Neural cell (in vitro differentiated cells): Measurements from ENCODE around the gene MUSK. TPM values are rescaled to one million over a fixed set of nuclear protein-coding genes. Genes with fewer than 3 reads are reported as not detected.

ENCODE experiments used
- H2AFZ ChIP-seq: fragments of 200-600, 300-800 bp; sonication (generic), shearing (Covaris generic); 2 replicates; pipeline ENCODE4 v1.6.0; 2014; ENCODE audit warnings: low read depth, mild to moderate bottlenecking, antibody characterized with exemption, low read length, moderate library complexity
- H3F3A ChIP-seq: fragments of 200-600 bp; shearing (Covaris generic); 2 replicates; pipeline ENCODE4 v1.6.1; 2016; ENCODE audit warnings: mild to moderate bottlenecking, moderate library complexity, mixed read lengths, antibody characterized with exemption, low read length; ENCODE audit not compliant: insufficient read depth, poor library complexity, severe bottlenecking
- H3K27ac ChIP-seq: fragments of 200-600, 300-800 bp; sonication (generic), shearing (Covaris generic); 2 replicates; pipeline ENCODE4 v1.5.1; 2014; ENCODE audit warnings: mild to moderate bottlenecking, low read length, moderate library complexity
- H3K27me3 ChIP-seq: fragments of 300-800, 200-600 bp; sonication (generic), shearing (Covaris generic); 2 replicates; pipeline ENCODE4 v1.6.0; 2014; ENCODE audit warnings: mild to moderate bottlenecking, low read depth, low read length, moderate library complexity; ENCODE audit not compliant: insufficient read depth
- H3K36me3 ChIP-seq: fragments of 300-800, 200-600 bp; sonication (generic), shearing (Covaris generic); 2 replicates; pipeline ENCODE4 v1.5.1; 2014; ENCODE audit warnings: mild to moderate bottlenecking, antibody characterized with exemption, low read length, moderate library complexity; ENCODE audit not compliant: insufficient read depth
- H3K4me2 ChIP-seq: fragments of 300-800, 200-600 bp; sonication (generic), shearing (Covaris generic); 2 replicates; pipeline ENCODE4 v1.6.0; 2014; ENCODE audit warnings: mild to moderate bottlenecking, low read length
- H3K4me3 ChIP-seq: fragments of 300-800, 200-600 bp; sonication (generic), shearing (Covaris generic); 2 replicates; pipeline ENCODE4 v1.5.1; 2014; ENCODE audit warnings: mild to moderate bottlenecking, low read length, moderate library complexity
- H3K79me2 ChIP-seq: fragments of 200-600 bp; shearing (Covaris generic); replicated peaks from 2 replicates; pipeline ENCODE4 v1.6.0; 2014; ENCODE audit warnings: mild to moderate bottlenecking, low read length, moderate library complexity; ENCODE audit not compliant: insufficient read depth
- H3K9ac ChIP-seq: fragments of 300-800, 200-600 bp; sonication (generic), shearing (Covaris generic); 2 replicates; pipeline ENCODE4 v1.6.1; 2016; ENCODE audit warnings: mild to moderate bottlenecking, low read length, mixed read lengths
- H3K9me2 ChIP-seq: fragments of 200-600 bp; shearing (Covaris generic); 2 replicates; pipeline ENCODE4 v1.6.1; 2016; ENCODE audit warnings: mild to moderate bottlenecking, low read length, mixed read lengths; ENCODE audit not compliant: insufficient read depth
- H3K9me3 ChIP-seq: fragments of 200-600, 300-800 bp; sonication (generic), shearing (Covaris generic); 2 replicates; pipeline ENCODE4 v1.6.1; 2016; ENCODE audit warnings: mild to moderate bottlenecking, mixed run types, low read length, moderate library complexity, mixed read lengths
- H4K20me1 ChIP-seq: fragments of 200-600 bp; shearing (Covaris generic); 2 replicates; pipeline ENCODE4 v1.6.1; 2016; ENCODE audit warnings: mild to moderate bottlenecking, mixed run types; ENCODE audit not compliant: insufficient read depth
- EP300 ChIP-seq: fragments of 450-650 bp; conservative IDR thresholded peaks from 2 replicates; pipeline ENCODE4 v1.6.1; 2014; ENCODE audit warnings: antibody characterized with exemption, mild to moderate bottlenecking, moderate library complexity; ENCODE audit not compliant: poor library complexity, severe bottlenecking
- EZH2 ChIP-seq: fragments of 200-600, 300-800 bp; shearing (Covaris generic), sonication (generic); IDR thresholded peaks from 2 replicates; pipeline ENCODE4 v1.6.1; 2014; ENCODE audit warnings: antibody characterized with exemption, low read length, borderline replicate concordance, mild to moderate bottlenecking; ENCODE audit not compliant: insufficient read depth, poor library complexity, severe bottlenecking
- MXI1 ChIP-seq: fragments of 450-650 bp; conservative IDR thresholded peaks from 2 replicates; pipeline ENCODE4 v1.6.1; 2014; ENCODE audit warnings: antibody characterized with exemption, mild to moderate bottlenecking; ENCODE audit not compliant: poor library complexity, severe bottlenecking
- POLR2AphosphoS5 ChIP-seq: IDR thresholded peaks from 2 replicates; pipeline ENCODE4 v1.6.1; 2012
- RAD21 ChIP-seq: fragments of 450-650 bp; conservative IDR thresholded peaks from 2 replicates; pipeline ENCODE4 v1.6.1; 2014; ENCODE audit warnings: antibody characterized with exemption, mild to moderate bottlenecking, moderate library complexity
- SMC3 ChIP-seq: fragments of 450-650 bp; conservative IDR thresholded peaks from 2 replicates; pipeline ENCODE4 v1.6.1; 2014; ENCODE audit warnings: antibody characterized with exemption, mild to moderate bottlenecking, moderate library complexity; ENCODE audit not compliant: poor library complexity
- TAF1 ChIP-seq: IDR thresholded peaks from 2 replicates; pipeline ENCODE4 v1.6.1; 2012; ENCODE audit warnings: low read depth
- polyA plus RNA-seq: library from polyadenylated mRNA; depleted of rRNA; stranded (reverse); fragments of >200 nt; gene quantifications from 2 replicates; pipeline ENCODE4 v1.2.3, GENCODE V29; 2014
- TF ChIP-seq, protein P1 (sequence below): fragments of 450-650 bp; IDR thresholded peaks from 2 replicates; pipeline ENCODE4 v1.5.1; 2014; ENCODE audit warnings: antibody characterized with exemption, mild to moderate bottlenecking, moderate library complexity; ENCODE audit not compliant: poor library complexity, severe bottlenecking
- TF ChIP-seq, protein P2 (sequence below): IDR thresholded peaks from 2 replicates; pipeline ENCODE4 v1.6.1; 2012; ENCODE audit warnings: borderline replicate concordance

MUSK gene
- polyA plus RNA-seq, 1 donor from 2014 or later, result not detected

DNA sequence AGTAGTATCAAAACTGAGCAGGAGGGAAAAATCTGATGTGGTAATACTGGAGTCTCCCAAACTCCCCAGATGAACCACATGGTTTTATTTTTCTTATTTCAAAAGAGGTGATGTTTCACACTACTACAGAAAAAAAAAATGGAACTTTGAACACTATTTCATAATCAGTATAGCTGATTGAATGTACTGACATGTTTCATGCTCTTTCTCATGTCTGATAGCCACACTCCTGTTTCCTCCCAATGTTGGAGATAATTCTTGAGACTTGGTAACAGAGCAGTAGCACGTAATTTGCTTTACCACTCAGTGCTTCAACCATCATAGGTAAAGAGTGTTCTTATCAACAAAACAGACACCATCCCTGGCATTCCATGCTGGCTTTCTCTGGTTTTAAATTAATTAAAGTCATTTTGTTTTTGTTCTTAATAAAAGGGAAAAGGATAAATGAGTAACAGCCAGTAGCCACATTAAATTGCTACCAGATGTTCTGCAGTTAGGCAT is 85.2 kb downstream of the MUSK start:
- no peaks in the 10 kb centered on the region for H3K79me2 ChIP-seq
- TF ChIP-seq, protein P1, sequence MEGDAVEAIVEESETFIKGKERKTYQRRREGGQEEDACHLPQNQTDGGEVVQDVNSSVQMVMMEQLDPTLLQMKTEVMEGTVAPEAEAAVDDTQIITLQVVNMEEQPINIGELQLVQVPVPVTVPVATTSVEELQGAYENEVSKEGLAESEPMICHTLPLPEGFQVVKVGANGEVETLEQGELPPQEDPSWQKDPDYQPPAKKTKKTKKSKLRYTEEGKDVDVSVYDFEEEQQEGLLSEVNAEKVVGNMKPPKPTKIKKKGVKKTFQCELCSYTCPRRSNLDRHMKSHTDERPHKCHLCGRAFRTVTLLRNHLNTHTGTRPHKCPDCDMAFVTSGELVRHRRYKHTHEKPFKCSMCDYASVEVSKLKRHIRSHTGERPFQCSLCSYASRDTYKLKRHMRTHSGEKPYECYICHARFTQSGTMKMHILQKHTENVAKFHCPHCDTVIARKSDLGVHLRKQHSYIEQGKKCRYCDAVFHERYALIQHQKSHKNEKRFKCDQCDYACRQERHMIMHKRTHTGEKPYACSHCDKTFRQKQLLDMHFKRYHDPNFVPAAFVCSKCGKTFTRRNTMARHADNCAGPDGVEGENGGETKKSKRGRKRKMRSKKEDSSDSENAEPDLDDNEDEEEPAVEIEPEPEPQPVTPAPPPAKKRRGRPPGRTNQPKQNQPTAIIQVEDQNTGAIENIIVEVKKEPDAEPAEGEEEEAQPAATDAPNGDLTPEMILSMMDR, result no peak
- no peak for TF ChIP-seq RAD21
- no peak for TF ChIP-seq POLR2AphosphoS5
- TF ChIP-seq EZH2, result no peak
- TF ChIP-seq SMC3, result no peak
- TF ChIP-seq TAF1, result no peak
- TF ChIP-seq EP300, result no peak
- no peak for TF ChIP-seq MXI1
- TF ChIP-seq, protein P2, sequence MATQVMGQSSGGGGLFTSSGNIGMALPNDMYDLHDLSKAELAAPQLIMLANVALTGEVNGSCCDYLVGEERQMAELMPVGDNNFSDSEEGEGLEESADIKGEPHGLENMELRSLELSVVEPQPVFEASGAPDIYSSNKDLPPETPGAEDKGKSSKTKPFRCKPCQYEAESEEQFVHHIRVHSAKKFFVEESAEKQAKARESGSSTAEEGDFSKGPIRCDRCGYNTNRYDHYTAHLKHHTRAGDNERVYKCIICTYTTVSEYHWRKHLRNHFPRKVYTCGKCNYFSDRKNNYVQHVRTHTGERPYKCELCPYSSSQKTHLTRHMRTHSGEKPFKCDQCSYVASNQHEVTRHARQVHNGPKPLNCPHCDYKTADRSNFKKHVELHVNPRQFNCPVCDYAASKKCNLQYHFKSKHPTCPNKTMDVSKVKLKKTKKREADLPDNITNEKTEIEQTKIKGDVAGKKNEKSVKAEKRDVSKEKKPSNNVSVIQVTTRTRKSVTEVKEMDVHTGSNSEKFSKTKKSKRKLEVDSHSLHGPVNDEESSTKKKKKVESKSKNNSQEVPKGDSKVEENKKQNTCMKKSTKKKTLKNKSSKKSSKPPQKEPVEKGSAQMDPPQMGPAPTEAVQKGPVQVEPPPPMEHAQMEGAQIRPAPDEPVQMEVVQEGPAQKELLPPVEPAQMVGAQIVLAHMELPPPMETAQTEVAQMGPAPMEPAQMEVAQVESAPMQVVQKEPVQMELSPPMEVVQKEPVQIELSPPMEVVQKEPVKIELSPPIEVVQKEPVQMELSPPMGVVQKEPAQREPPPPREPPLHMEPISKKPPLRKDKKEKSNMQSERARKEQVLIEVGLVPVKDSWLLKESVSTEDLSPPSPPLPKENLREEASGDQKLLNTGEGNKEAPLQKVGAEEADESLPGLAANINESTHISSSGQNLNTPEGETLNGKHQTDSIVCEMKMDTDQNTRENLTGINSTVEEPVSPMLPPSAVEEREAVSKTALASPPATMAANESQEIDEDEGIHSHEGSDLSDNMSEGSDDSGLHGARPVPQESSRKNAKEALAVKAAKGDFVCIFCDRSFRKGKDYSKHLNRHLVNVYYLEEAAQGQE, result no peak
- H3F3A ChIP-seq, result no peaks in the 10 kb centered on the region
- H3K4me3 ChIP-seq, result no peak overlapping the region
- H3K9me3 ChIP-seq, result no peaks in the 10 kb centered on the region
- no peak overlapping the region for H3K27ac ChIP-seq
- no peaks in the 10 kb centered on the region for H3K36me3 ChIP-seq
- H3K9me2 ChIP-seq, result no peaks in the 10 kb centered on the region
- H3K27me3 ChIP-seq, result no peaks in the 10 kb centered on the region
- H2AFZ ChIP-seq, result no peak overlapping the region
- H4K20me1 ChIP-seq, result no peaks in the 10 kb centered on the region
- H3K9ac ChIP-seq, result no peak overlapping the region
- H3K4me2 ChIP-seq, result no peak overlapping the region

DNA sequence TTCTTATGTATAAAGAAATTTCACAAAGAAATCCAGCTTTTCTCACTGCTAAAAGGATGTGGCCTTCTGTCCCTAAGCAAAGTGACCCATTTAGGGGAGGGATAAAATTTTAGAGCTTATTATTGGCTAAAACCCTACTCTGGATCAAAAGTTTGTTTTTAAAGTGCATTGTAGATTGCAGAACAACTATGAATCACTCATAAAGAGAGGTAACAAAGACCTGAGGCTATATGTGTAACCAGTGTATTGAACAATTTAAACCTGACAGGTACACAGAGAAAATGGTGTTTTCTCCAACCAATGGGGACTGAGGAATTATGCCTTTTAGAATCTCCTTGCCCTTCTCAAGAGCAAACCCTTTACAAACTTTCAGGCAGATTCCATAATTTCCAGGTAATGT is 86.6 kb downstream of the MUSK start:
- H3K4me2 ChIP-seq, result no peak overlapping the region
- no peak overlapping the region for H3K27ac ChIP-seq
- H3K79me2 ChIP-seq, result no peaks in the 10 kb centered on the region
- H3K9me2 ChIP-seq, result no peaks in the 10 kb centered on the region
- no peak overlapping the region for H2AFZ ChIP-seq
- no peaks in the 10 kb centered on the region for H3K36me3 ChIP-seq
- H3K9me3 ChIP-seq, result no peaks in the 10 kb centered on the region
- no peaks in the 10 kb centered on the region for H4K20me1 ChIP-seq
- TF ChIP-seq EZH2 (no peak), RAD21 (no peak), EP300 (no peak), POLR2AphosphoS5 (no peak), MXI1 (no peak), SMC3 (no peak), TAF1 (no peak)
- TF ChIP-seq, protein P2, result no peak
- TF ChIP-seq, protein P1, result no peak
- H3K4me3 ChIP-seq, result no peak overlapping the region
- H3F3A ChIP-seq, result no peaks in the 10 kb centered on the region
- H3K27me3 ChIP-seq, result no peaks in the 10 kb centered on the region
- no peak overlapping the region for H3K9ac ChIP-seq
